Measurements from ENCODE around the gene CA5B.

GRCh38 chrX:15781961-15782699 lies 44.1 kb downstream of the CA5B start:
- TF ChIP-seq CTCF (IDR thresholded peaks at IDR 0.05) (no peak), POLR2A (IDR thresholded peaks at IDR 0.05) (no peak)
